Renal pelvis (tissue), 12 donors: ENCODE results near the gene AMMECR1L. TPM values are rescaled to one million over a fixed set of nuclear protein-coding genes. Genes with fewer than 3 reads are reported as not detected.
"Not testable (repeated sequence)": the region's sequence is repeated elsewhere in the genome, so short reads cannot be mapped to it uniquely, and the experiment has no call there.

ENCODE experiments used
- DNase-seq: peaks from one replicate; pipeline ENCODE4 v3.0.0-alpha.2; 2013
- long read RNA-seq, 16 experiments: transcript quantifications; one replicate each; lab custom pipeline, GENCODE V29; 2026
- polyA plus RNA-seq, 3 donors: library from polyadenylated mRNA; unstranded; fragments of 120-200 nt; gene quantifications; one replicate each; pipeline ENCODE4 v1.2.1, GENCODE V29; 2013; ENCODE audit not compliant: insufficient read length in 3 of 3

The AMMECR1L gene
- 10 to 100 TPM; 25.4 to 27.7 (median 27.0) TPM for polyA plus RNA-seq
- long read RNA-seq, donor 1, full-length matches to known transcripts, result 5 of 30 reads
- long read RNA-seq, donor 1, partial matches to known transcripts, result 25 of 30 reads
- long read RNA-seq, donor 1, other reads (novel, unspliced or antisense), result 0 of 30 reads
- long read RNA-seq, donor 2, full-length matches to known transcripts, result 2 of 2 reads
- long read RNA-seq, donor 2, partial matches to known transcripts, result 0 of 2 reads
- long read RNA-seq, donor 2, other reads (novel, unspliced or antisense), result 0 of 2 reads
- long read RNA-seq, donor 3, full-length matches to known transcripts, result 3 of 3 reads
- long read RNA-seq, donor 3, partial matches to known transcripts, result 0 of 3 reads
- long read RNA-seq, donor 3, other reads (novel, unspliced or antisense), result 0 of 3 reads
- long read RNA-seq, donor 4, full-length matches to known transcripts, result 3 of 3 reads
- long read RNA-seq, donor 4, partial matches to known transcripts, result 0 of 3 reads
- long read RNA-seq, donor 4, other reads (novel, unspliced or antisense), result 0 of 3 reads
- long read RNA-seq, donor 5, full-length matches to known transcripts, result 1 of 1 reads
- long read RNA-seq, donor 5, partial matches to known transcripts, result 0 of 1 reads
- long read RNA-seq, donor 5, other reads (novel, unspliced or antisense), result 0 of 1 reads
- long read RNA-seq, donor 6, result 0 reads
- long read RNA-seq, donor 7, full-length matches to known transcripts, result 5 of 5 reads
- long read RNA-seq, donor 7, partial matches to known transcripts, result 0 of 5 reads
- long read RNA-seq, donor 7, other reads (novel, unspliced or antisense), result 0 of 5 reads
- long read RNA-seq, donor 8, partial matches to known transcripts, result 7 of 7 reads
- long read RNA-seq, donor 8, other reads (novel, unspliced or antisense), result 0 of 7 reads
- long read RNA-seq, donor 9, full-length matches to known transcripts, result 1 of 1 reads
- long read RNA-seq, donor 9, partial matches to known transcripts, result 0 of 1 reads
- long read RNA-seq, donor 9, other reads (novel, unspliced or antisense), result 0 of 1 reads
- long read RNA-seq, donor 10, result 0 reads
- long read RNA-seq, donor 11, full-length matches to known transcripts, result 1 of 1 reads
- long read RNA-seq, donor 11, partial matches to known transcripts, result 0 of 1 reads
- long read RNA-seq, donor 11, other reads (novel, unspliced or antisense), result 0 of 1 reads
- long read RNA-seq, donor 12, full-length matches to known transcripts, result 3 of 29 reads
- long read RNA-seq, donor 12, partial matches to known transcripts, result 26 of 29 reads
- long read RNA-seq, donor 12, other reads (novel, unspliced or antisense), result 0 of 29 reads
- long read RNA-seq, donor 13, full-length matches to known transcripts, result 1 of 1 reads
- long read RNA-seq, donor 13, partial matches to known transcripts, result 0 of 1 reads
- long read RNA-seq, donor 13, other reads (novel, unspliced or antisense), result 0 of 1 reads
- long read RNA-seq, donor 14, result 0 reads
- long read RNA-seq, donor 15, full-length matches to known transcripts, result 1 of 1 reads
- long read RNA-seq, donor 15, partial matches to known transcripts, result 0 of 1 reads
- long read RNA-seq, donor 15, other reads (novel, unspliced or antisense), result 0 of 1 reads
- long read RNA-seq, donor 16, full-length matches to known transcripts, result 2 of 2 reads
- long read RNA-seq, donor 16, partial matches to known transcripts, result 0 of 2 reads
- long read RNA-seq, donor 16, other reads (novel, unspliced or antisense), result 0 of 2 reads

DNA sequence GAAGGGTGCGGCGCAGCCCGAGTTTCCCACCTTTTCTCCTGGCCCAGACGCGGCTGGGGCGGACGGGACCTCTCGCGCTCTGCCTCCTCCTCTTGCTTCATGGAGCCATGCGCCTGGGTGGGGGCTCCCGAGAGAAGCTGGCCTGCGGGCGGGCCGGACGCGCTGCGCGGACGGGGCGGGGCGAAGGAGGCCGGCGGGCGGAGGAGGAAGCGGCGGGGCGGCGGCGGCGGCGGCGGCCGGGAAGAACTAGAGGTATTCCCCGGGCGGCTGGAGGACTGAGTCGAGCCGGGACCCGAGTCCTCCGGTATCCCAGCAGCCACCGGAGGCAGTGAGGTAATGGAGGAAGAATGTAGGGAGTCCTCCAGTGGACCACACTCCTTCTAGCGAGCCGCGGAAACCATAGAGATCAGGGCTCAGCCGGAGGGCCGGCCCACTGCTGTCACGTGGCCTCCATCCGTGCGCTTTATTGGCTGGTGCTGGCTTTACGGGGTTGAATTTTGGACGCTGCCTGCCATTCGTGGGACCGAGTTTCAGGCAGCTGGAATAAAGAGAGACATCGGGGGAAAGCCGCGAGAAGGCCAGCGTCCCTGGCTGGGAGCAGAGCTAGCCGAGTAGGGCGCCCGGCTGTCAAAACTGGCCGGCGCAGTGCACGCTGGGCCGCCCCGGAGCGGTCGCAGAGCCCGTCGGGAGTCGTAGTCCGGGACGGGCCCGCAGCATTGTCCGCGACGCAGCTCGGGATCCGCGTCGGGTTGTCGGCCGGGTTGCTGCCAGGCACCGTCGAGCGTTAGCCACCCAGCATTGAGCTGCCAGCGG is at the start of gene AMMECR1L:
AMMECR1L (minus strand) TSS at position 177 of the 813 bp plus-strand sequence. CDS start 11,722 bp downstream, outside the sequence.
- peak; percentile 60 for DNase-seq

GRCh38 chr2:127935337-127935736 is 49.6 kb upstream of the AMMECR1L start:
- no peak for DNase-seq

- peak; percentile 46 for DNase-seq
These were observed 46.6 kb upstream of the AMMECR1L start for GRCh38 chr2:127932199-127932876.

- no peak for DNase-seq
These were observed 43.7 kb upstream of the AMMECR1L start for GRCh38 chr2:127929449-127929848.

- no peak for DNase-seq
These were observed 41.6 kb upstream of the AMMECR1L start for GRCh38 chr2:127927384-127927783.

DNA sequence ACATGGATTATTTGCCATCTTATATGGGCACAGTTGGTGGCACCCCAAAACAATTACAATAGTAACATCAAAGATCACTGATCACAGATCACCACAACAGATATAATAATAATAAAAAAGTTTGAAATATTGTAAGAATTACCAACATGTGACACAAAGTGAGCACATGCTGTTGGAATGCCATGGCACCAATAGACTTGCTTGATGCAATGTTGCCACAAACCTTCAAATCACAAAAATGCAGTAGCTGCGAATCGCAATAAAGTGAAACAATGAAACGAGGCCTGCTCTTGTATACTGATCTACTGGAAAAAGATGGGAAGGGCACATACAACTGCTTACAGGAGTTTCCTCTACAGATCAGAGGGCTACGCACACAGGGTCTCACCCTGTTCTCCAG is 32.2 kb upstream of the AMMECR1L start:
- no peak for DNase-seq

DNA sequence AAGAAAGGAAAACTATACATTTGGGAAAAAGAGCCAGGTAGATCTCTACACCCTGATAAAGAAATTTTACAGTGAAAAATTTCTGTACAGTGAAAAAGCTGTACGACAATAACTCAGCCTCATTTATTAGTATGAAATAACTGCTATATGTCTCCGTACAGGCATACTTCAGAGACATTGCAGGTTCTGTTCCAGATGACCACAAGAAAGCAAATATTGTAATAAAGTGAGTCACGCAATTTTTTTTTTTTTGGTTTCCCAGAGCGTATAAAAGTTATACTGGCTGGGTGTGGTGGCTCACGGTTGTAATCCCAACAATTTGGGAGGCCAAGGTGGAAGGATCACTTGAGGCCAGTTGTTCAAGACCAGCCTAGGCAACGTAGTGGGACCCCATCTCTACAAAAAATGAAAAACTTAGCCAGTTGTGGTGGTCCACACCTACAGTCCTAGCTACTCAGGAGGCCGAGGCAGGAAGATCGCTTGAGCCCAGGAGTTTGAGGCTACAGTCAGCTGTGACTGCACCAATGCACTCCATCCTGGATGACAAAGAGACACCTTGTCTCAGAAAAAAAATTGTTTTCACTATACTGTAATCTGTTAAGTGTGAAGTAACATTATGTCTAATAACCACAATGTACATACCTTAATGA is 28.2 kb upstream of the AMMECR1L start:
- no peak for DNase-seq

GRCh38 chr2:127911737-127912136 is 26.0 kb upstream of the AMMECR1L start:
- no peak for DNase-seq

DNA sequence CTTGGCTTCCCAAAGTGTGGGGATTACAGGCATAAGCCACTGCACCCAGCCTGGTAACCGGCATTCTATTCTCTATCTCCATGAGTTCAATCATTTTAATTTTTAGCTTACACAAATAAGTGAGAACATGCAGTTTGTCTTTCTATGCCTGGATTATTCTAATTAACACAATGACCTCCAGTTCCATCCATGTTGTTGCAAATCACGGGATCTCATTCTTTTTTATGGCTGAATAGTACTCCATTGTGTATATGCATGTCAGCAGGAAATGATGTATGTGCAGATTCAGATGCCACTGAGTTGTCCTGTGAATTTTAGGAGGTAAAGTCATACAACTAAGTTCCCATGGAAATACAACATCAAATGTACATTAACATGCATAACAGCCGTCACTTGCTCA is 24.7 kb upstream of the AMMECR1L start:
- DNase-seq, result no peak

DNA sequence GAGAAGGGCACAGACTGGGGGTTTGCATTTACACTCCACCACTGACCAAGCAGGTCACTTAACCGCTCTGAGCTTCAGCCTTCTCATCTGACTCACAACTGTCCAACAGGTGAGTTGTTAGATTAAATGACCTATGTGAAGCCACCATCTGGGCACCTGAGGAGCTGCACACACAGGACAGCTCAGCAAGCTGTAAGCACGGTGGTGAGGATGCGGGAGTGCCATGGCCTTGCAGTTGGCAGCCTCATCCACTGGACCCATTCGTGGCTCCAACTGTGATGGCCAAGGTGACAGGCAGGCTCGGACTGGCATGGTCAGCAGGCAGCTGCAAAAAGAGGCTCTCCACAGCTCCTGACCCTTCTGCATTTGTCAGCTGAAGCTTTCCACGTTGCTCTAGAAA is 23.3 kb upstream of the AMMECR1L start:
- DNase-seq, result no peak

GRCh38 chr2:127907733-127908400 is 22.1 kb upstream of the AMMECR1L start:
- DNase-seq, result not testable (repeated sequence)

GRCh38 chr2:127906206-127906926 is 20.6 kb upstream of the AMMECR1L start:
- no peak for DNase-seq

DNA sequence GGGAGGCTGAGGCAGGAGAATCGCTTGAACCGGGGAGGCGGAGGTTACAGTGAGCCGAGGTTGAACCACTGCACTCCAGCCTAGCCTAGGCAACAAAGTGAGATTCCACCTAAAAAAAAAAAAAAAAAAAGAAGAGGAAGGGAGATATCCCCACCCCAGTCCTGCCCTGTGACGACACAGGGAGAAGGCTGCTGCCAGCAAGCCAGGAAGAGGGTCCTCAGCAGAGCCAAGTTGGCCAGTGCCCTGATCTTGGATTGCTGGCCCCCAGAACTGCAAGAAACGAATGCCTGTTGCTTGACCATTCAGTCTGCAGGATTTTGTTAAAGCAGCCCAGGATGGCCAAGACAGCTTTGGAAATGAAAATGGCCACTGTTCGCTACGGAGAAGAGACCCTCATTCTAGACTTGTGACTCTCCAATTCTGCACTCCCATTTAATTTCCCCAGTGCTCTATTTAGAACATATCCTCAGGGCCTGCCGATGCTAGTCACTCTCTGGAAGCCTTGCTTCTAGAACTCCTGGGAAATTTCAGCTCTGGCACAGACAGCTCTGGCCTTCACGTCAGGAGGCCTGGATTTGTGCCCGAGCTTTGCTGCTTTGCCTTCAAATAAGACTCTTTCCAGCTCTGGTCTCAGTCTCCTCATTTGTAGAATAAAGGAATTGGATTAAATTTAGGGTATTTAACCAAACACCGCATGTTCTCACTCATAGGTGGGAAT is 15.7 kb upstream of the AMMECR1L start:
- no peak for DNase-seq

DNA sequence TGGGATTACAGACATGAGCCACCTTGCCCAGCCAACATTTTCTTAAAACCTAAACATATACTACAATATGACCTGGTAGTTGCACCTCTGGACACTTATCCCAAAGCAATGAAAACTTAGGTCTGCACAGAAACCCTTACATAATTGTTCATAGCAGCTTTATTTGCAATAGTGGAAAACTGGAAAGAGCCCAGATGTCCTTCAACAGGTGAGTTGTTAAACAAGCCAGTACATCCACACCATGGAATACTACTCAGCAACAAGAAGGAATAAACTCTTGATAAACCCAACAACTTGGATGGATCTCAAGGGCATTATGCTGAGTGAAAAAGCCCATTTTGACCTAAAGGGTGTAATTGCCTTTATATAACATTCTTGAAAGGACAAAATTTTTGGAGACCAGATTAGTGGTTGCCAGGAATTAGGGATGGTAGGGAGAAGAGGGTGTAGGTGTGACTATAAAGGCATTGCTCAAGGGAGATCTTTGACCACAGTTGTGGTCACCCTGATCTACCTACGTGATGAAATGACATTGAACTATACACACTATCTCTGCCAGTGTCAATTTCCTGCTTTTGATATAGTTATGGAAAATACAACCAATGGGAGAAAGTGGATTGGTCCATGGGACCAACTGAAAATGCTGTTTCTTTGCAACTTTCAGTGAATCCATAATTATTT is 11.9 kb upstream of the AMMECR1L start:
- DNase-seq, result no peak

GRCh38 chr2:127893494-127893893 is 7.7 kb upstream of the AMMECR1L start:
- DNase-seq, result no peak

DNA sequence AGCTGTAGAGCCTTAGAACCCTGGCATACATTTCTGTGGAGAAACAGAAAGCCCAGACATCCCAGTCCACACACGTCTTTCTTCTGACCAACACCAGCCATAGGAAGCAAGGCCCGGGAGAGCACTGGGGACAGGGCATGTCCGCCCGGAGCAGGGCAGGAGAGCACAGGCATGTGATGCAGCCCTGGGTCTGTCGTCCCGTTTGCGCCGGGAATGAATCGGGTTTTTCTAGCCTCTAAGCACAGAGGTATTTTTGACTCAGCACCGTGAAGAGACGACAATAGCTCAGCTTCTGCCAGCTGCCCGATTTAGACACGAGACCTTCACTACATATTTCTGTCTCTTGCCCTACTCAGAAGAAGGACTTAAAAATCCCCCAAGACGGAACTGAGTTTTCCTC is 7.3 kb upstream of the AMMECR1L start:
- DNase-seq, result no peak
